NCI-H2196 treated with DMSO at 0.1 percent for 48 hours (cell line): ENCODE measurements around the gene AFF4.
A peak's percentile ranks its signal among the peaks of the same experiment; 100 is the strongest.

Source experiments
- DNase-seq: peaks from one replicate; lab custom pipeline; 2025; ENCODE audit not compliant: unreplicated experiment; lab: John Stamatoyannopoulos, UW

AFF4 gene

GRCh38 chr5:132895719-132896305 lies 67.6 kb downstream of the AFF4 start:
- no peak for DNase-seq

- DNase-seq: no peak
Measured at GRCh38 chr5:132890817-132891216, 72.6 kb downstream of the AFF4 start.

- no peak for DNase-seq
Measured at GRCh38 chr5:132889501-132889900, 73.9 kb downstream of the AFF4 start.

GRCh38 chr5:132887283-132887682 lies 76.2 kb downstream of the AFF4 start:
- DNase-seq: no peak

GRCh38 chr5:132886064-132886823 lies 77.2 kb downstream of the AFF4 start:
- DNase-seq: no peak

GRCh38 chr5:132884548-132884947 lies 78.9 kb downstream of the AFF4 start:
- DNase-seq: no peak

- peak; percentile 59 for DNase-seq
Measured at GRCh38 chr5:132883261-132883834, 80.1 kb downstream of the AFF4 start.

GRCh38 chr5:132877938-132878337 lies 85.5 kb downstream of the AFF4 start:
- DNase-seq: peak; percentile 57

- DNase-seq: no peak
Measured at GRCh38 chr5:132877466-132877865, 86.0 kb downstream of the AFF4 start.

GRCh38 chr5:132876020-132876759 lies 87.2 kb downstream of the AFF4 start:
- DNase-seq: no peak

GRCh38 chr5:132873930-132874271 lies 89.5 kb downstream of the AFF4 start:
- DNase-seq: no peak

- DNase-seq: no peak
Measured at GRCh38 chr5:132873119-132873929, 90.1 kb downstream of the AFF4 start, which contains the start of gene LEAP2. LEAP2 (plus strand) TSS chr5:132873668; CDS start chr5:132873695, 27 bp downstream.

GRCh38 chr5:132872788-132873118 lies 90.7 kb downstream of the AFF4 start:
- no peak for DNase-seq

GRCh38 chr5:132871459-132872284 lies 91.8 kb downstream of the AFF4 start:
- DNase-seq: no peak

GRCh38 chr5:132870801-132871200 lies 92.6 kb downstream of the AFF4 start:
- no peak for DNase-seq

GRCh38 chr5:132868754-132869153 lies 94.7 kb downstream of the AFF4 start:
- no peak for DNase-seq

GRCh38 chr5:132867046-132867451 lies 96.4 kb downstream of the AFF4 start:
- DNase-seq: no peak

- peak; percentile 98 for DNase-seq
Measured at GRCh38 chr5:132866342-132867045, 96.9 kb downstream of the AFF4 start, which contains the start of the genes GDF9 and UQCRQ. GDF9 (minus strand) TSS chr5:132866469; CDS start chr5:132864533, 1,936 bp downstream. UQCRQ (plus strand) TSS chr5:132866642; CDS start chr5:132866882, 240 bp downstream.

- DNase-seq: no peak
Measured at GRCh38 chr5:132865668-132866341, 97.6 kb downstream of the AFF4 start.
